Measurements from ENCODE around the gene CLEC7A. TPM values are rescaled to one million over a fixed set of nuclear protein-coding genes. Genes with fewer than 3 reads are reported as not detected.

The CLEC7A gene
- total RNA-seq, 1 donor from 2014 or later, result not detected

GRCh38 chr12:10163084-10163483 lies 33.1 kb upstream of the CLEC7A start:
- H3K4me3 Mint-ChIP-seq (ENCODE audit: unreplicated experiment), result no peak overlapping the region
- H3K27ac Mint-ChIP-seq (ENCODE audit: unreplicated experiment), result no peak overlapping the region
- no peaks in the 10 kb centered on the region for H3K4me1 Mint-ChIP-seq (ENCODE audit: unreplicated experiment)
- no peak for DNase-seq (ENCODE audit: extremely low spot score, unreplicated experiment)
- no peaks in the 10 kb centered on the region for H3K36me3 Mint-ChIP-seq (ENCODE audit: unreplicated experiment)
- peaks cover 3% of the 10 kb centered on the region for H3K9me3 Mint-ChIP-seq (ENCODE audit: unreplicated experiment)
- H3K27me3 Mint-ChIP-seq (ENCODE audit: unreplicated experiment), result peaks cover 28% of the 10 kb centered on the region
- TF ChIP-seq, protein P1, sequence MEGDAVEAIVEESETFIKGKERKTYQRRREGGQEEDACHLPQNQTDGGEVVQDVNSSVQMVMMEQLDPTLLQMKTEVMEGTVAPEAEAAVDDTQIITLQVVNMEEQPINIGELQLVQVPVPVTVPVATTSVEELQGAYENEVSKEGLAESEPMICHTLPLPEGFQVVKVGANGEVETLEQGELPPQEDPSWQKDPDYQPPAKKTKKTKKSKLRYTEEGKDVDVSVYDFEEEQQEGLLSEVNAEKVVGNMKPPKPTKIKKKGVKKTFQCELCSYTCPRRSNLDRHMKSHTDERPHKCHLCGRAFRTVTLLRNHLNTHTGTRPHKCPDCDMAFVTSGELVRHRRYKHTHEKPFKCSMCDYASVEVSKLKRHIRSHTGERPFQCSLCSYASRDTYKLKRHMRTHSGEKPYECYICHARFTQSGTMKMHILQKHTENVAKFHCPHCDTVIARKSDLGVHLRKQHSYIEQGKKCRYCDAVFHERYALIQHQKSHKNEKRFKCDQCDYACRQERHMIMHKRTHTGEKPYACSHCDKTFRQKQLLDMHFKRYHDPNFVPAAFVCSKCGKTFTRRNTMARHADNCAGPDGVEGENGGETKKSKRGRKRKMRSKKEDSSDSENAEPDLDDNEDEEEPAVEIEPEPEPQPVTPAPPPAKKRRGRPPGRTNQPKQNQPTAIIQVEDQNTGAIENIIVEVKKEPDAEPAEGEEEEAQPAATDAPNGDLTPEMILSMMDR (IDR thresholded peaks at IDR 0.05), result no peak

- Mint-ChIP-seq H3K27ac (ENCODE audit: unreplicated experiment) (no peak overlapping the region), H3K4me3 (ENCODE audit: unreplicated experiment) (no peak overlapping the region), H3K4me1 (ENCODE audit: unreplicated experiment) (no peaks in the 10 kb centered on the region), H3K27me3 (ENCODE audit: unreplicated experiment) (peaks cover 31% of the 10 kb centered on the region), H3K9me3 (ENCODE audit: unreplicated experiment) (peaks cover 5% of the 10 kb centered on the region), H3K36me3 (ENCODE audit: unreplicated experiment) (no peaks in the 10 kb centered on the region)
- DNase-seq (ENCODE audit: extremely low spot score, unreplicated experiment), result no peak
- TF ChIP-seq, protein P1 (IDR thresholded peaks at IDR 0.05), result no peak
Observed at GRCh38 chr12:10160617-10161385, 30.8 kb upstream of the CLEC7A start.

DNA sequence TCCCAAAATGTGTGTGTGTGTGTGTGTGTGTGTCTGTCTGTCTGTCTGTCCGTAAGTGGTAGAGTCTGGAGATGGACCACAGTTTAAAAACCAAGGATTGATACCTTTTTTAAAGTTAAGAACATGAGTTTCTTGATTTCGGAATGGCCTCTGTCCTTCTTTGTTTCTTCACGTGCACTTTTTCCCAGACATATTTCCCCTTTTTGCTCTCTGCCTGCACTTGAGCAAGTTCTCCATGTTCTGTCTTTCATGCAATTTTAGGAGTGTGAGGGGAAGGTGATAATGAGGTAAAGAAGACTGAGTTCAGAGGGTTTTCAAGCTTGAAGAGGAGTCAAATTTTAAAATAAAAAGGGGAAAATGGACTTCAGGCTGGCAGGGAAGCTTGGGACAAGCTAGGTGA lies 29.3 kb upstream of the CLEC7A start:
- no peak overlapping the region for H3K4me3 Mint-ChIP-seq (ENCODE audit: unreplicated experiment)
- no peak for DNase-seq (ENCODE audit: extremely low spot score, unreplicated experiment)
- H3K36me3 Mint-ChIP-seq (ENCODE audit: unreplicated experiment), result no peaks in the 10 kb centered on the region
- TF ChIP-seq, protein P1 (IDR thresholded peaks at IDR 0.05), result no peak
- peaks cover 5% of the 10 kb centered on the region for H3K9me3 Mint-ChIP-seq (ENCODE audit: unreplicated experiment)
- no peak overlapping the region for H3K27ac Mint-ChIP-seq (ENCODE audit: unreplicated experiment)
- H3K27me3 Mint-ChIP-seq (ENCODE audit: unreplicated experiment), result peaks cover 31% of the 10 kb centered on the region
- no peaks in the 10 kb centered on the region for H3K4me1 Mint-ChIP-seq (ENCODE audit: unreplicated experiment)

- DNase-seq (ENCODE audit: extremely low spot score, unreplicated experiment), result no peak
- H3K27ac Mint-ChIP-seq (ENCODE audit: unreplicated experiment), result no peak overlapping the region
- H3K27me3 Mint-ChIP-seq (ENCODE audit: unreplicated experiment), result peaks cover 31% of the 10 kb centered on the region
- H3K36me3 Mint-ChIP-seq (ENCODE audit: unreplicated experiment), result no peaks in the 10 kb centered on the region
- peaks cover 5% of the 10 kb centered on the region for H3K9me3 Mint-ChIP-seq (ENCODE audit: unreplicated experiment)
- peaks cover 4% of the 10 kb centered on the region for H3K4me1 Mint-ChIP-seq (ENCODE audit: unreplicated experiment)
- no peak overlapping the region for H3K4me3 Mint-ChIP-seq (ENCODE audit: unreplicated experiment)
- TF ChIP-seq, protein P1 (IDR thresholded peaks at IDR 0.05), result no peak
Observed at GRCh38 chr12:10158406-10158805, 28.4 kb upstream of the CLEC7A start.

DNA sequence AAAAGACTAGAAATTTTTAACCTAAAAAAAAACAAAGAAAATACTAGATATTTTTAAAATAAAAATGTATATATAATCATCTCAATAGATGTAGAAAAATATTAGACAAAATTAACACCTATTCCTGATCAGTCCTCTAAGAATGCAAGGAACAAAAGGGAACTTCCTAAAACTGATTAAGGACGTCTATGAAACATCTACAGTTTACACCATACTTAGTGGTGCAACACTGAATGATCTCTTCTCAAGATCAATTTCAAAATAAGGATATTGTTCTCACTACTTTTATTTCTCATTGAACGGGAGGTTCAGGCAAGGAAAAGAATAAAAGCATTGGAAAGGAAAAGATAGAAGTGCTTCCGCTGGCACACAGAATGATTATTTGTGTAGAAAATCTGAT lies 26.0 kb upstream of the CLEC7A start:
- Mint-ChIP-seq H3K27me3 (ENCODE audit: unreplicated experiment) (peaks cover 28% of the 10 kb centered on the region), H3K4me3 (ENCODE audit: unreplicated experiment) (no peak overlapping the region)

More for the DNA sequence above, 26.0 kb upstream of the CLEC7A start:
- Mint-ChIP-seq H3K4me1 (ENCODE audit: unreplicated experiment) (peaks cover 7% of the 10 kb centered on the region), H3K36me3 (ENCODE audit: unreplicated experiment) (no peaks in the 10 kb centered on the region), H3K9me3 (ENCODE audit: unreplicated experiment) (peaks cover 5% of the 10 kb centered on the region), H3K27ac (ENCODE audit: unreplicated experiment) (no peak overlapping the region)
- TF ChIP-seq, protein P1 (IDR thresholded peaks at IDR 0.05), result no peak
- no peak for DNase-seq (ENCODE audit: extremely low spot score, unreplicated experiment)

Data from osteocyte (in vitro differentiated cells).